GM23338 (cell line): ENCODE measurements around the gene RNF141. TPM values are rescaled to one million over a fixed set of nuclear protein-coding genes. Genes with fewer than 3 reads are reported as not detected.

Experiments
- ATAC-seq: fragments of 200-7000 bp; cut with Tn5 transposase; 3 replicates; pipeline ENCODE4 v1.9.1; 2020
- DNase-seq: peaks from one replicate; pipeline ENCODE4 v3.0.0-alpha.2; 2015; ENCODE audit warnings: low spot score
- H2AFZ ChIP-seq: fragments of 200-600 bp; sonication (generic); 2 replicates; pipeline ENCODE4 v1.8.0; 2016; ENCODE audit warnings: antibody characterized with exemption, mild to moderate bottlenecking, moderate library complexity
- H3F3A ChIP-seq: fragments of 200-600 bp; sonication (generic); replicated peaks from 2 replicates; pipeline ENCODE4 v1.8.0; 2017; ENCODE audit warnings: antibody characterized with exemption, mixed run types, low read depth
- H3K27ac ChIP-seq: fragments of 200-600 bp; sonication (generic); 2 replicates; pipeline ENCODE4 v1.6.1; 2016; ENCODE audit warnings: low read depth
- H3K27me3 ChIP-seq: fragments of 200-600 bp; sonication (generic); 2 replicates; pipeline ENCODE4 v1.8.0; 2016; ENCODE audit warnings: mild to moderate bottlenecking, mixed run types, moderate library complexity; ENCODE audit not compliant: insufficient read depth
- H3K36me3 ChIP-seq: fragments of 200-600 bp; sonication (generic); 2 replicates; pipeline ENCODE4 v1.8.0; 2016; ENCODE audit warnings: mild to moderate bottlenecking; ENCODE audit not compliant: insufficient read depth
- H3K4me1 ChIP-seq: fragments of 200-600 bp; sonication (generic); 2 replicates; pipeline ENCODE4 v1.8.0; 2016; ENCODE audit warnings: mild to moderate bottlenecking, moderate library complexity; ENCODE audit not compliant: insufficient read depth
- H3K4me2 ChIP-seq: fragments of 200-600 bp; sonication (generic); 2 replicates; pipeline ENCODE4 v1.7.1; 2017; ENCODE audit warnings: mixed run types
- H3K4me3 ChIP-seq: fragments of 200-600 bp; sonication (generic); 2 replicates; pipeline ENCODE4 v1.6.1; 2016; ENCODE audit warnings: mixed run types
- H3K79me2 ChIP-seq: fragments of 200-600 bp; sonication (generic); replicated peaks from 2 replicates; pipeline ENCODE4 v1.8.0; 2017; ENCODE audit warnings: mild to moderate bottlenecking; ENCODE audit not compliant: insufficient read depth
- H3K9me2 ChIP-seq: fragments of 200-600 bp; sonication (generic); 2 replicates; pipeline ENCODE4 v1.8.0; 2017; ENCODE audit not compliant: insufficient read depth
- H4K20me1 ChIP-seq: fragments of 200-600 bp; sonication (generic); replicated peaks from 2 replicates; pipeline ENCODE4 v1.8.0; 2017; ENCODE audit warnings: mild to moderate bottlenecking; ENCODE audit not compliant: insufficient read depth
- H3K27ac Mint-ChIP-seq: 2 replicates; pipeline ENCODE4 v1.8.0; 2020; ENCODE audit warnings: inconsistent platforms, mild to moderate bottlenecking, moderate library complexity, mixed read lengths
- H3K27me3 Mint-ChIP-seq: 3 replicates; pipeline ENCODE4 v1.8.0; 2022; ENCODE audit warnings: low read depth, mild to moderate bottlenecking, moderate library complexity, mixed read lengths, inconsistent platforms; ENCODE audit not compliant: insufficient read depth, poor library complexity
- H3K36me3 Mint-ChIP-seq: 3 replicates; pipeline ENCODE4 v1.8.0; 2021; ENCODE audit warnings: low read depth, mild to moderate bottlenecking, inconsistent platforms, moderate library complexity, mixed read lengths
- H3K4me1 Mint-ChIP-seq: 3 replicates; pipeline ENCODE4 v1.8.0; 2020; ENCODE audit warnings: mild to moderate bottlenecking, inconsistent platforms, mixed read lengths
- H3K4me3 Mint-ChIP-seq: 3 replicates; pipeline ENCODE4 v1.8.0; 2021; ENCODE audit warnings: moderate library complexity, mild to moderate bottlenecking, inconsistent platforms, mixed read lengths
- H3K9me3 Mint-ChIP-seq: 3 replicates; pipeline ENCODE4 v1.8.0; 2020; ENCODE audit warnings: moderate library complexity, mild to moderate bottlenecking, inconsistent platforms, mixed read lengths
- CTCF ChIP-seq, 2 experiments: fragments of 200-600 bp in 1 of 2; sonication (generic) in 1 of 2; conservative IDR thresholded peaks; 2 replicates each; pipeline versions ENCODE4 v1.5.1 to v1.6.1; 2016 to 2017; ENCODE audit warnings: antibody characterized with exemption in 2 of 2, low read depth in 2 of 2, mild to moderate bottlenecking in 2 of 2, moderate library complexity in 1 of 2
- ZNF462 ChIP-seq: fragments of 250-450 bp; sonication (Bioruptor Pico); IDR thresholded peaks from 2 replicates; pipeline ENCODE4 v1.5.0; 2020; ENCODE audit warnings: mild to moderate bottlenecking, moderate library complexity
- polyA plus RNA-seq: library from polyadenylated mRNA; unstranded; fragments of >200 nt; fragmentation: Nextera tagmentation; extraction: Ambion mirVana; gene quantifications from 2 replicates; pipeline ENCODE4 v1.2.1, GENCODE V29; 2016
- total RNA-seq: library from RNA; depleted of rRNA; stranded (reverse); fragments of >200 nt; shearing (Covaris generic); gene quantifications from 2 replicates; pipeline ENCODE4 v1.2.3, GENCODE V29; 2014

Gene RNF141
- total and polyA plus RNA-seq, 2 experiments from 2014 or later = 11.4 to 26.9 TPM

- TF ChIP-seq ZNF462 (CRISPR knock-in tag) = no peak
These were observed 26.3 kb downstream of the RNF141 start (continued) for GRCh38 chr11:10514709-10515108.

GRCh38 chr11:10514202-10514601 is 26.8 kb downstream of the RNF141 start:
- H3K27ac ChIP-seq = no peak overlapping the region
- no peaks in the 10 kb centered on the region for H3K79me2 ChIP-seq
- H3F3A ChIP-seq = no peaks in the 10 kb centered on the region
- TF ChIP-seq ZNF462 (CRISPR knock-in tag) (no peak), CTCF (conservative IDR thresholded peaks at IDR 0.05; ENCODE audit: low read depth in 2 of 2) (peak in 1 of 2 experiments; percentile 51; a peak in 3 of 4 replicates)
- peaks cover 2% of the 10 kb centered on the region for H3K27me3 Mint-ChIP-seq
- H4K20me1 ChIP-seq = no peaks in the 10 kb centered on the region
- peaks cover 17% of the 10 kb centered on the region for H3K4me1 Mint-ChIP-seq
- H3K4me2 ChIP-seq = no peak overlapping the region
- H3K4me3 ChIP-seq = no peak overlapping the region
- H2AFZ ChIP-seq = no peak overlapping the region
- no peaks in the 10 kb centered on the region for H3K9me2 ChIP-seq
- no peaks in the 10 kb centered on the region for H3K36me3 ChIP-seq
- no peak overlapping the region for H3K27ac Mint-ChIP-seq
- no peaks in the 10 kb centered on the region for H3K27me3 ChIP-seq
- no peaks in the 10 kb centered on the region for H3K9me3 Mint-ChIP-seq
- DNase-seq (no peak), ATAC-seq (no peak)
- H3K4me1 ChIP-seq = peaks cover 14% of the 10 kb centered on the region
- H3K4me3 Mint-ChIP-seq = no peak overlapping the region
- no peaks in the 10 kb centered on the region for H3K36me3 Mint-ChIP-seq
